GM18868 (cell line): ENCODE measurements around the gene FTSJ1.
"Not testable (repeated sequence)": the region's sequence is repeated elsewhere in the genome, so short reads cannot be mapped to it uniquely, and the experiment has no call there.

Experiments used
- ATAC-seq: cut with Tn5 transposase; IDR thresholded peaks from one replicate; pipeline ENCODE4 v1.9.1; 2021; ENCODE audit warnings: mild to moderate bottlenecking, moderate library complexity; ENCODE audit not compliant: unreplicated experiment

FTSJ1 gene

GRCh38 chrX:48475774-48476577 lies at the start of gene FTSJ1:
Gene FTSJ1 (plus strand): TSS chrX:48476199. CDS start chrX:48478048, 1,849 bp downstream.
- peak; percentile 94 for ATAC-seq

GRCh38 chrX:48427027-48427716 lies 48.8 kb upstream of the FTSJ1 start:
- not testable (repeated sequence) for ATAC-seq

- ATAC-seq, result not testable (repeated sequence)
These were observed 46.4 kb upstream of the FTSJ1 start for GRCh38 chrX:48429606-48430005.

GRCh38 chrX:48430166-48430565 lies 45.8 kb upstream of the FTSJ1 start:
- ATAC-seq, result not testable (repeated sequence)

GRCh38 chrX:48433713-48434112 lies 42.3 kb upstream of the FTSJ1 start:
- ATAC-seq, result not testable (repeated sequence)

GRCh38 chrX:48447201-48447600 lies 28.8 kb upstream of the FTSJ1 start:
- not testable (repeated sequence) for ATAC-seq

GRCh38 chrX:48450076-48450475 lies 25.9 kb upstream of the FTSJ1 start:
- ATAC-seq, result no peak

- no peak for ATAC-seq
These were observed 24.3 kb upstream of the FTSJ1 start for GRCh38 chrX:48451708-48452107.

GRCh38 chrX:48456628-48457331 lies 19.2 kb upstream of the FTSJ1 start:
- ATAC-seq, result no peak

- no peak for ATAC-seq
These were observed 17.3 kb upstream of the FTSJ1 start for GRCh38 chrX:48458711-48459110.

- no peak for ATAC-seq
These were observed 16.5 kb upstream of the FTSJ1 start for GRCh38 chrX:48459483-48459882.

- ATAC-seq, result no peak
These were observed 16.0 kb upstream of the FTSJ1 start for GRCh38 chrX:48460031-48460430.

GRCh38 chrX:48460606-48461005 lies 15.4 kb upstream of the FTSJ1 start:
- no peak for ATAC-seq

GRCh38 chrX:48461830-48462229 lies 14.2 kb upstream of the FTSJ1 start:
- ATAC-seq, result no peak

- no peak for ATAC-seq
These were observed 10.6 kb upstream of the FTSJ1 start for GRCh38 chrX:48465336-48465933.

GRCh38 chrX:48466696-48467095 lies 9.3 kb upstream of the FTSJ1 start:
- no peak for ATAC-seq

GRCh38 chrX:48467281-48467761 lies 8.7 kb upstream of the FTSJ1 start:
- no peak for ATAC-seq

- peak; percentile 64 for ATAC-seq
These were observed 7.7 kb upstream of the FTSJ1 start for GRCh38 chrX:48468247-48468671.

GRCh38 chrX:48468693-48469691 lies 7.0 kb upstream of the FTSJ1 start:
- ATAC-seq, result peak; percentile 8
